GM12874 (cell line): ENCODE results near the gene MGAT4B.

Experiments used
- TF ChIP-seq, protein P1 (sequence below): IDR thresholded peaks from 2 replicates; pipeline ENCODE4 v1.5.1; 2011; ENCODE audit warnings: low read depth, mild to moderate bottlenecking, control low read depth, low read length, moderate library complexity; ENCODE audit not compliant: insufficient read depth

MGAT4B gene

DNA sequence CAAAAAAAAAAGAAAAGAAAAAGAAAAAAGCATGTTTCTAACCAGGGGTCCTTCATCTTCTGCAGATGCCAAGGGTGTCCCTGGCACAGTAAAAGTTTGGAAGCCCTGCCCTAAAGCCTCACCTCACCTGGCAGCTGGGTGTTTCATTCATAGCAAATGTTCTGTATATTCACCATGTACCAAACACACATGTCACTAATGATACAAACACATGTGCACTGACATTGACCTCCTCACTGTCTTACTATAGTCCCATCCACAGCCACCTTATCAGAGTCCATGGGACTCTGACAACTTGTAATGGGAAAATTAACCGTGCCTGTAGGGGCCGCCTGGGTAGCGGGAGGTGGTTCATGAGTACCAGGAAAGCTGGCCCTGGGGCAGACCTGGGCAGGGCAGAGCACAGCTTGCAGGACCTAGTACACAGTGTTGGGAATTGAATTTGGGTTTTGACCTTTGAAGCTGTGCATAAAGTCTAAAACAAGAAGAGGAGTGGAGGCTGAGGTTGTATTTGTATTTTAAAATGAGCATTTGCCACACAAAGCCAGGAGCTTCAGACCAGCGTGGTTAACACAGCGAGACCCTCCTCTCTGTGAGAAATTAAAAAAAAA is 6.4 kb upstream of the MGAT4B start:
- TF ChIP-seq, protein P1, sequence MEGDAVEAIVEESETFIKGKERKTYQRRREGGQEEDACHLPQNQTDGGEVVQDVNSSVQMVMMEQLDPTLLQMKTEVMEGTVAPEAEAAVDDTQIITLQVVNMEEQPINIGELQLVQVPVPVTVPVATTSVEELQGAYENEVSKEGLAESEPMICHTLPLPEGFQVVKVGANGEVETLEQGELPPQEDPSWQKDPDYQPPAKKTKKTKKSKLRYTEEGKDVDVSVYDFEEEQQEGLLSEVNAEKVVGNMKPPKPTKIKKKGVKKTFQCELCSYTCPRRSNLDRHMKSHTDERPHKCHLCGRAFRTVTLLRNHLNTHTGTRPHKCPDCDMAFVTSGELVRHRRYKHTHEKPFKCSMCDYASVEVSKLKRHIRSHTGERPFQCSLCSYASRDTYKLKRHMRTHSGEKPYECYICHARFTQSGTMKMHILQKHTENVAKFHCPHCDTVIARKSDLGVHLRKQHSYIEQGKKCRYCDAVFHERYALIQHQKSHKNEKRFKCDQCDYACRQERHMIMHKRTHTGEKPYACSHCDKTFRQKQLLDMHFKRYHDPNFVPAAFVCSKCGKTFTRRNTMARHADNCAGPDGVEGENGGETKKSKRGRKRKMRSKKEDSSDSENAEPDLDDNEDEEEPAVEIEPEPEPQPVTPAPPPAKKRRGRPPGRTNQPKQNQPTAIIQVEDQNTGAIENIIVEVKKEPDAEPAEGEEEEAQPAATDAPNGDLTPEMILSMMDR, result no peak

DNA sequence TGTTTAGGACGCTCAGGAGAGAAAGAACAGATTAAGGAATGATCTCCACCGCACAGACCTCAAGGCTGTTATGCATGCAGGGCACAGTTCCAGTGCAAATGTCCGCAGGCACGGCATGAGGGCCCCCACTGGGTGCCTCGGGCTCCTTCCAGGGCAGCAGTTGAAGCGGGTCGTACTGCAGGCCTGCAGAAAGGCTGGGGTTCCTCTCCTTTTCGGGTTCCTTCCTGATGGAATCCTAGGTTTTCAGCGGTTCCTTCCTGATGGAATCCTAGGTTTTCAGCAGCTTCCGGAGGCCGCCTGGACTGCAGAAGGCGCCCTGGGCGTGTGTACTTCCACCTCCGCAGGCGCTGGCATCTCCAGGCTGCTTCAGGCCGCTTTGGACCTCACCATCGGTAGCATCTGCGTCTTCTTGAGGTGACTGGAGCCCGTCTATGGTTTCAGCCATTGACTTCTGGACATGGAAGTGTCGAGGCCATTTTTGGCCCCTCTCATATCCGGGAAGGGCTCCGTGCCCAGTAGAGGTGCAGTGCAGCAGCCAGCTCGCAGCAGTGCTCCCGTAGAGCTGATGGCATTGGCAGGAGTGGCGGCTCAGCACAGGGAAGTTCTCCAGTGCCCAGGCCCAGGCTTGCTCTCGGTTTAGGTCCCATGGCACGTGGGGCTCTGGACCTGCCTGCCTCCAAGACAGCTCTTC is 5.6 kb upstream of the MGAT4B start:
- TF ChIP-seq, protein P1, result no peak

DNA sequence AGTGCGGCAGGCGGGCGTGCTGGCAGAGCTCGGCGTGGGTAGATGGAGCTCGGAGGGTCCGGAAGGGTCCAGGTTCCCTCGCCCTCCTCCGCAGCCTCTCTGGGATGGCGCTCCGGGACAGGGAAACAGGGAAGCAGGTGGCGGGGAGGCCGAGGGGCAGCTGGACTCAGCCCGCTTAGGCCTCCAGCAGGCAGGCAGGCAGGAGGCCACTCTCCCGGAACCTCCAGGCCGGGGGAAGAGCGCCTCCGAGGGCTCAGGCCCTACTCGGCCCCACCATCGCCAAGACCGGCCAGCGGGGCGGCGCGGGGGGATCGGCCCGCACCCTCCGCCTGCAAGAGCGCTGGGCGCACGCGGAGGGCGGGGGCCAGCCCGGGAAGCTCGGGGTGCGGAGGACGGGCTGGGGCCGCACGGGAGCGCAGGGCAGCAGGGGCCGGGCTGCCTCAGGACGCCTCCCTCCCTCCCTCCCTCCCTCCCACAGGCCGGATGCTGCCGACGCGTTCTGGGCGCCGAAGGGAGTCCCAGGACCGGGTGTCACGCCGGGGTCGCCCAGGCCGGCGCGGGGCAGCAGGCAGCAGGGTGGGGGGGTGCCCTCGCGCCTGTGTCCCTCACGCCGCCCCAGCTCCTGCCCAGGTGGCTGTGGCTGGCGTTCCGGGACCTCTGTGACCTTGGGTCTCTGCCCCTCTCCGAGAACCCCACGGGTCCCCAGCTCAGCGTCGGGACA is 977 bp downstream of the MGAT4B start:
- TF ChIP-seq, protein P1, result no peak

DNA sequence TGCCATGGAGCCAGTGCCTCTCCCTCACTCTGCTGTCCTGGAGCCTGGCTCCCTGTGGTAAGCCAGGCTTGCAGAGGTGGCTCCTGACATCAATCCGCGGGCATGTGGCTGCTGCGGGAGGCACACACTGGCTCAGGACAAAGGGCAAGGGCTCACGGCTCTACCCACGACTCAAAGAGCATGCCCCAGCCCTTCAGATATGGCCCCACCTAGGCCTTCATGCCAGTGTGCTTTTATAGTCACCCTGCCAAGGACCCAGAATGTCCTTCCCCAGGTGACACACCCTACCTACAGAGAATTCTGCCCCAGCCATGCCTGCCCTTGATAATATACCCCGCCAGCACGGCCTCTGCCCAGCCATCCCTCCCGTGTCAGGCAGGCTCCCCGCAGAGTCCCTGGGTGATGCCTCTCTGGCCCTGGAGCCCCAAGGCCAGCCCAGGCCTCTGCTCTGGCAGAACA is 1.6 kb downstream of the MGAT4B start:
- TF ChIP-seq, protein P1, result no peak

DNA sequence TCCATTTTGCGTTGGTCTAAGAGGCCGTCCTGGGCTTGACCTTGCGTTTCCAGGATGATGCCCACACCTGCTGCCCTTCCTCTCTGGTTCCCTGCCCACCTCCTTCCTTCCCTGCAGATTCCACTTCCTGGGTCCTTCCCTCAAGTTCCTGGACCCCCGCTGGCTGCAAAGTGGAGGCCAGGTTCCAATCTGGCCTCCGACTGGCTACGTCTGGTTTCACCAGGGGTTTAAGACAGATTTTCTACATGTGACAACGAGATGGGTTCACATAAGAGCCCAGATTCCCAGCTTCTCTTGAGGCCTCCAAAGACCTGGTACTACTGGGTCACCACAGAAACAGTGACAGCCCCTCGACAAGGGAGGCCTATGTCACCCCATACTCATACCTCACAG is 2.1 kb downstream of the MGAT4B start:
- TF ChIP-seq, protein P1, result no peak

DNA sequence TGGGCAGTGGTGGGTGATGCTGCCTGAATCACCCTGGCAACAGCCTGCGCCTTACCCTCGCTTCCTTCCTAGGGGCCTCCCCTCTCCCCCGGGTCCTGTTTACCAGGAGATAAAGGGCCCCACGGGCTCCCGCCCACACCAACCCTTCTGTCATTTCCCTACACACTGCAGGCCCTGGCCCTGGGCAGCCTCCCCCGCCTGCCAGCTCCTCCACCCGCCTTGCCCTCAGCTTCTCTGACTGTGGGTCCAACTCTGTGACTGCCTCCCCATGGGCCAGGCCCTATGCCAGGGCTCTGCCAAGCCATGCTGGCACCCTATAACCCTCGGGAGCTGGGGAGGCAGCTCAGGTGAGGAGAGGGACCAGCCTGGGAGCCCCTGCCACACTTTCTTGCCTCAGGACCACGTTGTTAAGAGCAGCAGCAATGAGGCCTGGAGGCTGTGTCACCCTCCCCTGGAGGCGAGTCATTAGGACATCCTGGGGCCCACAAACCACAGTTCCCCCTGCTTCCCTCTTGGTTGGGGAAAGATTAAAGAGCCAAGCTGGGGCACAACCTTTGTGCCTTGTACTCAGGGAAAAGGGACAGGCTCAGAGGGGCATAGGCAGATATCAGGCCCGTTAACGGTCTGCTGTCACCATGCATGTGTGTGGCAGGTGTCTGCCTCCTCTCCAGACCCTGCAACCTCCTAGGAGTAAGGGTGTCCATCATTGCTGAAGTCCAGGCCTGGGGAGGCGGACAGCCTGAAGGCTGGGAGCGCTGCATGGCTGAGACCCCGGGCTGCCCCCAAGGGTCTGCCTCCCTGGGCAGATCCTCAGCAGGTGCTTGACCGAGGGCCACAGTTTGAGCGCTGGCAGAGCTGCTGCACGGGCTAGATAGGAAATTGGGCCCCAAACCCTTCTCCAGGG is 2.8 kb downstream of the MGAT4B start:
- TF ChIP-seq, protein P1, result no peak
